ENCODE data around the gene MMP25. TPM values are rescaled to one million over a fixed set of nuclear protein-coding genes. Genes with fewer than 3 reads are reported as not detected.
"Not testable (repeated sequence)": the region's sequence is repeated elsewhere in the genome, so short reads cannot be mapped to it uniquely, and the experiment has no call there.

MMP25 gene
- total RNA-seq, 1 donor from 2014 or later = 0.17 TPM

GRCh38 chr16:3071655-3072054 is 25.3 kb downstream of the MMP25 start:
- no peak overlapping the region for H3K4me3 ChIP-seq (ENCODE audit: low read depth, low read length)
- DNase-seq (ENCODE audit: low read depth) = no peak
- no peak for TF ChIP-seq CTCF (IDR thresholded peaks at IDR 0.05; ENCODE audit: insufficient read depth, low read length, poor library complexity, severe bottlenecking)
- H3K36me3 ChIP-seq (ENCODE audit: control insufficient read depth, insufficient read depth, low read length) = no peaks in the 10 kb centered on the region
- peaks cover 7% of the 10 kb centered on the region for H3K27me3 ChIP-seq (ENCODE audit: control insufficient read depth, insufficient read depth, low read length)

- not testable (repeated sequence) for H3K36me3 ChIP-seq (ENCODE audit: control insufficient read depth, insufficient read depth, low read length); H3K4me3 ChIP-seq (ENCODE audit: low read depth, low read length); DNase-seq (ENCODE audit: low read depth); H3K27me3 ChIP-seq (ENCODE audit: control insufficient read depth, insufficient read depth, low read length)
Observed at GRCh38 chr16:3072148-3072547, 25.8 kb downstream of the MMP25 start.

DNA sequence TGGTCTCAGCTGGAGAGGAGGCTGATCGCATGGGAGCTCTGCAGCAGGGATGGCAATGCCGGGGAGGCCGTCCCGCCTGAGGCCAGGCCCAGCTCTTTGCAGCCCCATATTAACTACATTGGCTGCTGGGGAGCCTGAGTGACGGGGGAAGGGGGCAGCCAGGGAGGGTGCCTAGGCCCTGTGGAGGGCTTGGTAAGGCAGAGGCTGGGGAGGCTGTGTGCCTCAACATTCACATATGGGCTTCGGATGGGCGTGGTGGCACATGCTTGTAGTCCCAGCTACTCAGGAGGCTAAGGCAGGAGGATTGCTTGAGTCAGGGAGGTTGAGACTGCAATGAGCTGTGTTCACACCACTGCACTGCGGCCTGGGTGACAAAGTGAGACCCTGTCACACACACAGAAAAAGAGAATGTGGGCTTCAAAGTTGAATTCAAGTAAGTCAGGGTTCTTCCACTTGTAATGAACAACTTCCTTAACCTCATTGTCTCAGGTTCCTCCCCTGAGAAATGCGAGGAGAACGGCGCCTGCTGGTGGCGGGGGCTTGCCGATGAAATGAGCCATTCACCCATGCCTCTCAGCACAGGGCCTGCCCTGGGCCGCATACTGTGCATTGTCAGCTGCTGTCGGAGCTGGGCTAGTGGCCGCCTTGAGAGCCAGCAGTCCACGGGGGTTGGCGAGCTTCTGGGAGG is 26.4 kb downstream of the MMP25 start:
- H3K27me3 ChIP-seq (ENCODE audit: control insufficient read depth, insufficient read depth, low read length); H3K4me3 ChIP-seq (ENCODE audit: low read depth, low read length): not testable (repeated sequence)

DNA sequence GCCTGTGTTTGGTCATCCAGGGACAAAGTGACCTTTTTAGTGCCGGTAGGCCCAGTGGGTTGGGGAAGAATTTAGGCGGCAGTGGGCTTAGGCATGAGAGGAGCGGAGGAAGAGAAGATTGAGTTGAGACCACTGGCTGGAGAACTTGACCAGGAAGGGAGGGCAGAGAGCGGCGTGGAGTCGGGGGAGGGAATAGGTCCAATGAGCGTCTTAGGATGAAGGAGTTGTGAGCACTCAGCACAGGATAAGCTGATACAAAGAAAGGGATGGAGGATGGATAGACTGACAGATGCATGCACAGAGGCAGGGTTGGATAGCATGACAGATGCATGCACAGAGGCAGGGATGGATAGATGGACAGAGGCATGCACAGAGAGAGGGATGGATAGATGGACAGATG is 27.1 kb downstream of the MMP25 start:
- DNase-seq (ENCODE audit: low read depth) = no peak
- H3K27me3 ChIP-seq (ENCODE audit: control insufficient read depth, insufficient read depth, low read length) = peaks cover 9% of the 10 kb centered on the region
- TF ChIP-seq CTCF (IDR thresholded peaks at IDR 0.05; ENCODE audit: insufficient read depth, low read length, poor library complexity, severe bottlenecking) = no peak
- no peak overlapping the region for H3K4me3 ChIP-seq (ENCODE audit: low read depth, low read length)
- no peaks in the 10 kb centered on the region for H3K36me3 ChIP-seq (ENCODE audit: control insufficient read depth, insufficient read depth, low read length)

More for the DNA sequence above, 26.4 kb downstream of the MMP25 start:
- DNase-seq (ENCODE audit: low read depth); H3K36me3 ChIP-seq (ENCODE audit: control insufficient read depth, insufficient read depth, low read length): not testable (repeated sequence)

DNA sequence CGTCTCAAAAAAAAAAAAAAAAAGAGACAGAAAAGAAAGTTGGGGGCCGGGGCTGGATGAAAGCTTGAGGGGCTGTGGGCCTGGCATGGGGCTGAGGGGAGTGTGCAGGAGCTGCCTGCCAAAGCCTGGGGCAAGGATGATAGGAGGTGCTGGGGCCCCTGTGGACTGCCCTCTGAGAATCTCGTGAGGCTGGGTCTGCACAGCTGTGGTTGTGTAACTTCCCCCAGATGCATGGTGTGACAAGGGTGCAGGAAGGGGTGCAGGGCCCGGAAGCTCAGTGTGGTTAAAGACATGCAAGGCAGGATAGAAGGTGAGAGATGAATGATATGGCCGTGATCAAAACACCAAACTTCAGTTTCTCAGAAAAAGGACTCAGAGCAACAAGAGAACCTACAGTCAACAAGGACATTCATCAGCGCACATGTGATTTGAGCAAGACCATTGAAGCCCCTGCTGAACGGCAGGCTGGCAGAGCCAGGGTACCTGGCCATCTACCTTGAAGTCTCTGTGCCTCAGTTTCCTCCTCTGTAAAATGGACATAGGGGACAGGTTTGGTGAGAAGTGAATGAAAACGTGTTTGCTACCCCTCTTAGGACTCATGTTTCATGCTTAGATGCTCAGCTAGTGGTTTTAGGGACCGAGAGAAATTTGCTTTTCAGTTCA is 28.6 kb downstream of the MMP25 start:
- TF ChIP-seq CTCF (IDR thresholded peaks at IDR 0.05; ENCODE audit: insufficient read depth, low read length, poor library complexity, severe bottlenecking) = no peak
- DNase-seq (ENCODE audit: low read depth) = no peak
- H3K4me3 ChIP-seq (ENCODE audit: low read depth, low read length) = no peak overlapping the region
- H3K36me3 ChIP-seq (ENCODE audit: control insufficient read depth, insufficient read depth, low read length) = no peaks in the 10 kb centered on the region
- H3K27me3 ChIP-seq (ENCODE audit: control insufficient read depth, insufficient read depth, low read length) = peaks cover 9% of the 10 kb centered on the region

DNA sequence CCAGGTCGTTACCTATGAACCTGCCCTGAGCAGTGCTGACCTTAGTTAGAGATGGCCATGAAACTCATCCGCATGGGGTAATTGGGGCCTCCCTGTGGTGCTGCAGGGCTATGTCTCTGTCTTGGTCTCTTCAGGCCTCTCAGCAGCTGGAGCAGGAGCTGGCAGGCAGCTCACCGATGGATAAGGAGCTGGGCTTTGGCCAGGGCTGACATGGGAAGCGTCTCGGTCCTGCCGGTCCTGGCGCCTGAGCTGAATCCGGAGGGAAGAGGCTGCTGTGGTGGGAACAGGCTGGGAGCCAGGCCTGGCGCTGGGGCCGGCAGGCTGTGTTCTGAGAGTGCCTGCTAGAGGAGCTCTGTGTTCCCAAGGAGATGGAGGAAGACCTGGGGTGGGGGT is 29.2 kb downstream of the MMP25 start:
- Histone ChIP-seq H3K4me3 (ENCODE audit: low read depth, low read length) (no peak overlapping the region), H3K27me3 (ENCODE audit: control insufficient read depth, insufficient read depth, low read length) (peaks cover 9% of the 10 kb centered on the region), H3K36me3 (ENCODE audit: control insufficient read depth, insufficient read depth, low read length) (no peaks in the 10 kb centered on the region)
- no peak for DNase-seq (ENCODE audit: low read depth)
- TF ChIP-seq CTCF (IDR thresholded peaks at IDR 0.05; ENCODE audit: insufficient read depth, low read length, poor library complexity, severe bottlenecking) = no peak

GRCh38 chr16:3075946-3076345 is 29.6 kb downstream of the MMP25 start:
- not testable (repeated sequence) for H3K27me3 ChIP-seq (ENCODE audit: control insufficient read depth, insufficient read depth, low read length); DNase-seq (ENCODE audit: low read depth); H3K4me3 ChIP-seq (ENCODE audit: low read depth, low read length); H3K36me3 ChIP-seq (ENCODE audit: control insufficient read depth, insufficient read depth, low read length)

All from kidney epithelial cell (primary cell).